Eye (tissue), 1 donor: ENCODE measurements around the gene OR8H3.
A peak's percentile ranks its signal among the peaks of the same experiment; 100 is the strongest.
"Not testable (repeated sequence)": the region's sequence is repeated elsewhere in the genome, so short reads cannot be mapped to it uniquely, and the experiment has no call there.

Experiments used
- DNase-seq: peaks from one replicate; pipeline ENCODE4 v3.0.0-alpha.2; 2015

OR8H3 gene

GRCh38 chr11:56122073-56122472, at the start of gene OR8H3:
TSS of gene OR8H3 (plus strand) at chr11:56122373. CDS start at chr11:56122373, 0 bp downstream.
- DNase-seq: no peak

GRCh38 chr11:56089697-56090096, 32.5 kb upstream of the OR8H3 start:
- no peak for DNase-seq

- no peak for DNase-seq
Observed at GRCh38 chr11:56093008-56093407, 29.2 kb upstream of the OR8H3 start, which contains the start of gene OR8I2. TSS of gene OR8I2 (plus strand) at chr11:56093308. CDS start at chr11:56093308, 0 bp downstream.

GRCh38 chr11:56103210-56103737, 18.9 kb upstream of the OR8H3 start, which contains the start of gene OR8H2:
TSS of gene OR8H2 (plus strand) at chr11:56103687. CDS start at chr11:56105043, 1,356 bp downstream.
- peak; percentile 3 for DNase-seq

- no peak for DNase-seq
Observed at GRCh38 chr11:56140151-56140661, 18.0 kb downstream of the OR8H3 start, which contains the start of gene OR8J3. TSS of gene OR8J3 (minus strand) at chr11:56140201. CDS start at chr11:56137718, 2,483 bp downstream.

- not testable (repeated sequence) for DNase-seq
Observed at GRCh38 chr11:56143681-56144080, 21.5 kb downstream of the OR8H3 start.

GRCh38 chr11:56151376-56151775, 29.2 kb downstream of the OR8H3 start:
- no peak for DNase-seq

GRCh38 chr11:56152333-56152732, 30.2 kb downstream of the OR8H3 start:
- DNase-seq: no peak

- DNase-seq: no peak
Observed at GRCh38 chr11:56160217-56160616, 38.0 kb downstream of the OR8H3 start, which contains the start of gene OR8K5. TSS of gene OR8K5 (minus strand) at chr11:56160317. CDS start at chr11:56160317, 0 bp downstream.

- no peak for DNase-seq
Observed at GRCh38 chr11:56163804-56164203, 41.6 kb downstream of the OR8H3 start.

- no peak for DNase-seq
Observed at GRCh38 chr11:56172256-56172830, 50.2 kb downstream of the OR8H3 start.
